Measurements from ENCODE around the gene PLCL2.

- TF ChIP-seq PAX5 (IDR thresholded peaks at IDR 0.05; ENCODE audit: insufficient read depth, low read length, severe bottlenecking): no peak
- TF ChIP-seq TAF1 (IDR thresholded peaks at IDR 0.05; ENCODE audit: low read depth, low read length): no peak
- no peak for TF ChIP-seq POLR2A (IDR thresholded peaks at IDR 0.05; ENCODE audit: low read depth, low read length)
- no peak for TF ChIP-seq POLR2AphosphoS5 (IDR thresholded peaks at IDR 0.05; ENCODE audit: low read depth, low read length)
- TF ChIP-seq SPI1 (IDR thresholded peaks at IDR 0.05; ENCODE audit: low read depth, low read length): no peak
- no peak for TF ChIP-seq POU2F2 (IDR thresholded peaks at IDR 0.05; ENCODE audit: low read depth, low read length)
Measured at GRCh38 chr3:16937326-16937845, 52.6 kb downstream of the PLCL2 start.
